Measurements from ENCODE around the gene SLC51B.
"Not testable (repeated sequence)": the region's sequence is repeated elsewhere in the genome, so short reads cannot be mapped to it uniquely, and the experiment has no call there.

SLC51B gene

GRCh38 chr15:65044724-65045481, at the start of gene SLC51B:
TSS of gene SLC51B (plus strand) at chr15:65045387. CDS start at chr15:65050005, 4,618 bp downstream.
- no peak for DNase-seq (ENCODE audit: low read depth)

- DNase-seq (ENCODE audit: low read depth) = no peak
Measured at GRCh38 chr15:64997066-64997465, 48.1 kb upstream of the SLC51B start.

GRCh38 chr15:64997745-64998375, 47.3 kb upstream of the SLC51B start:
- no peak for DNase-seq (ENCODE audit: low read depth)

GRCh38 chr15:65004993-65005392, 40.2 kb upstream of the SLC51B start:
- no peak for DNase-seq (ENCODE audit: low read depth)

- no peak for DNase-seq (ENCODE audit: low read depth)
Measured at GRCh38 chr15:65006876-65007275, 38.3 kb upstream of the SLC51B start.

GRCh38 chr15:65008983-65009382, 36.2 kb upstream of the SLC51B start:
- peak; percentile 47 for DNase-seq (ENCODE audit: low read depth)

- not testable (repeated sequence) for DNase-seq (ENCODE audit: low read depth)
Measured at GRCh38 chr15:65011198-65011597, 34.0 kb upstream of the SLC51B start.

GRCh38 chr15:65020419-65020818, 24.8 kb upstream of the SLC51B start:
- no peak for DNase-seq (ENCODE audit: low read depth)

GRCh38 chr15:65021488-65021887, 23.7 kb upstream of the SLC51B start:
- DNase-seq (ENCODE audit: low read depth) = no peak

GRCh38 chr15:65026756-65027155, 18.4 kb upstream of the SLC51B start:
- no peak for DNase-seq (ENCODE audit: low read depth)

GRCh38 chr15:65027593-65027992, 17.6 kb upstream of the SLC51B start:
- no peak for DNase-seq (ENCODE audit: low read depth)

- DNase-seq (ENCODE audit: low read depth) = no peak
Measured at GRCh38 chr15:65028338-65028737, 16.8 kb upstream of the SLC51B start.

- DNase-seq (ENCODE audit: low read depth) = peak; percentile 60
Measured at GRCh38 chr15:65028921-65029735, 16.1 kb upstream of the SLC51B start, which contains the start of gene MTFMT. TSS of gene MTFMT (minus strand) at chr15:65029639. CDS start at chr15:65029613, 26 bp downstream.

- DNase-seq (ENCODE audit: low read depth) = no peak
Measured at GRCh38 chr15:65029736-65030208, 15.4 kb upstream of the SLC51B start.

- DNase-seq (ENCODE audit: low read depth) = peak; percentile 58
Measured at GRCh38 chr15:65032801-65033537, 12.2 kb upstream of the SLC51B start.

GRCh38 chr15:65033659-65034269, 11.4 kb upstream of the SLC51B start:
- peak; percentile 44 for DNase-seq (ENCODE audit: low read depth)

- no peak for DNase-seq (ENCODE audit: low read depth)
Measured at GRCh38 chr15:65034719-65035118, 10.5 kb upstream of the SLC51B start.

- DNase-seq (ENCODE audit: low read depth) = no peak
Measured at GRCh38 chr15:65037309-65037708, 7.9 kb upstream of the SLC51B start.

- no peak for DNase-seq (ENCODE audit: low read depth)
Measured at GRCh38 chr15:65038428-65038827, 6.8 kb upstream of the SLC51B start.

GRCh38 chr15:65038836-65039235, 6.4 kb upstream of the SLC51B start:
- no peak for DNase-seq (ENCODE audit: low read depth)

GRCh38 chr15:65040461-65040860, 4.7 kb upstream of the SLC51B start:
- DNase-seq (ENCODE audit: low read depth) = no peak

Data from amniotic epithelial cell (primary cell).